Activated CD4-positive, CD25-positive, alpha-beta regulatory T cell treated with anti-CD3 and anti-CD28 coated beads, Interleukin-2, amount 50 U/mL, for 72 hours (primary cell): ENCODE data around the gene CNTNAP4.

Source experiments
- DNase-seq: peaks from one replicate; pipeline ENCODE4 v3.0.0; 2021

The CNTNAP4 gene

GRCh38 chr16:76276745-76277438 is at the start of gene CNTNAP4:
TSS of gene CNTNAP4 (plus strand) at chr16:76277401. CDS start at chr16:76277663, 262 bp downstream.
- no peak for DNase-seq

- DNase-seq: no peak
Observed at GRCh38 chr16:76228546-76229146, 48.6 kb upstream of the CNTNAP4 start.

GRCh38 chr16:76232704-76233103 is 44.5 kb upstream of the CNTNAP4 start:
- no peak for DNase-seq

- DNase-seq: no peak
Observed at GRCh38 chr16:76235025-76235424, 42.2 kb upstream of the CNTNAP4 start.

GRCh38 chr16:76235426-76235825 is 41.8 kb upstream of the CNTNAP4 start:
- DNase-seq: no peak

- no peak for DNase-seq
Observed at GRCh38 chr16:76237471-76237870, 39.7 kb upstream of the CNTNAP4 start.

GRCh38 chr16:76241755-76242154 is 35.4 kb upstream of the CNTNAP4 start:
- no peak for DNase-seq

GRCh38 chr16:76243620-76244019 is 33.6 kb upstream of the CNTNAP4 start:
- DNase-seq: no peak

- no peak for DNase-seq
Observed at GRCh38 chr16:76246587-76246986, 30.6 kb upstream of the CNTNAP4 start.

- no peak for DNase-seq
Observed at GRCh38 chr16:76265434-76266045, 11.7 kb upstream of the CNTNAP4 start.

GRCh38 chr16:76268824-76269223 is 8.4 kb upstream of the CNTNAP4 start:
- DNase-seq: no peak

GRCh38 chr16:76277460-76278030 is 344 bp downstream of the CNTNAP4 start:
- no peak for DNase-seq

- no peak for DNase-seq
Observed at GRCh38 chr16:76278086-76278485, 885 bp downstream of the CNTNAP4 start.

- no peak for DNase-seq
Observed at GRCh38 chr16:76278980-76279379, 1.8 kb downstream of the CNTNAP4 start.

GRCh38 chr16:76280421-76281215 is 3.4 kb downstream of the CNTNAP4 start:
- no peak for DNase-seq

GRCh38 chr16:76287466-76287865 is 10.3 kb downstream of the CNTNAP4 start:
- DNase-seq: no peak

GRCh38 chr16:76292218-76292617 is 15.0 kb downstream of the CNTNAP4 start:
- no peak for DNase-seq

- DNase-seq: no peak
Observed at GRCh38 chr16:76293980-76294379, 16.8 kb downstream of the CNTNAP4 start.

GRCh38 chr16:76294396-76295214 is 17.4 kb downstream of the CNTNAP4 start:
- DNase-seq: no peak

GRCh38 chr16:76297941-76298340 is 20.7 kb downstream of the CNTNAP4 start:
- DNase-seq: no peak

- no peak for DNase-seq
Observed at GRCh38 chr16:76303637-76304314, 26.6 kb downstream of the CNTNAP4 start.
